GM12878 (cell line): Measurements from ENCODE around the gene ECSIT.
A peak's percentile ranks its signal among the peaks of the same experiment; 100 is the strongest.

Experiments used
- CEBPB ChIP-seq, 2 experiments: fragments of 150-350 bp in 1 of 2; IDR thresholded peaks; 2 replicates each; pipeline ENCODE4 v1.6.1; 2012 to 2014; ENCODE audit warnings: low read depth in 2 of 2, low read length in 2 of 2, borderline replicate concordance in 1 of 2, inconsistent platforms in 1 of 2
- EGR1 ChIP-seq, 2 experiments: IDR thresholded peaks; 1 replicate in 1 of 2; 2 replicates in 1 of 2; pipeline ENCODE4 v1.6.1; 2011 to 2012; ENCODE audit warnings: low read depth in 2 of 2, low read length in 2 of 2, borderline replicate concordance in 1 of 2, mild to moderate bottlenecking in 1 of 2, moderate library complexity in 1 of 2
- HCFC1 ChIP-seq: fragments of 150-350 bp; IDR thresholded peaks from 2 replicates; pipeline ENCODE4 v1.6.1; 2014; ENCODE audit warnings: low read length
- HDGF ChIP-seq: fragments of 450-650 bp; IDR thresholded peaks from 2 replicates; pipeline ENCODE4 v1.6.1; 2016; ENCODE audit warnings: antibody characterized with exemption
- POLR2AphosphoS5 ChIP-seq: IDR thresholded peaks from 2 replicates; pipeline ENCODE4 v1.6.1; 2011; ENCODE audit warnings: mild to moderate bottlenecking, low read length, inconsistent platforms
- RCOR1 ChIP-seq: conservative IDR thresholded peaks from 2 replicates; pipeline ENCODE4 v1.6.1; 2012; ENCODE audit warnings: low read depth, low read length, improper control_type of control experiment
- SMAD5 ChIP-seq: IDR thresholded peaks from 2 replicates; pipeline ENCODE4 v1.6.1; 2016; ENCODE audit warnings: antibody characterized with exemption, low read depth
- SREBF1 ChIP-seq: IDR thresholded peaks from 2 replicates; pipeline ENCODE4 v1.6.1; 2012; ENCODE audit warnings: mild to moderate bottlenecking, low read length
- SUPT20H ChIP-seq: IDR thresholded peaks from 2 replicates; pipeline ENCODE4 v1.6.1; 2011; ENCODE audit warnings: low read depth, mild to moderate bottlenecking, low read length, moderate library complexity, borderline replicate concordance; ENCODE audit not compliant: control insufficient read depth
- ZNF274 ChIP-seq: IDR thresholded peaks from one replicate; pipeline ENCODE4 v1.8.0; 2011; ENCODE audit not compliant: insufficient read length, insufficient read depth
- ZSCAN29 ChIP-seq: fragments of 450-650 bp; IDR thresholded peaks from 2 replicates; pipeline ENCODE4 v1.6.1; 2017; ENCODE audit warnings: mild to moderate bottlenecking, moderate library complexity
- TF ChIP-seq, protein P1 (sequence below): fragments of 450-650 bp; IDR thresholded peaks from 2 replicates; pipeline ENCODE4 v1.6.1; 2017; ENCODE audit warnings: mild to moderate bottlenecking, low read depth, inconsistent platforms; ENCODE audit not compliant: poor library complexity, severe bottlenecking
- TF ChIP-seq, protein P2 (sequence below), 3 experiments: IDR thresholded peaks in 2 of 3; conservative IDR thresholded peaks in 1 of 3; 2 replicates each; pipeline ENCODE4 v1.5.1; 2011; ENCODE audit warnings: low read depth in 3 of 3, low read length in 3 of 3, mild to moderate bottlenecking in 3 of 3, control low read depth in 2 of 3, moderate library complexity in 2 of 3, inconsistent platforms in 1 of 3, mixed read lengths in 1 of 3; ENCODE audit not compliant: control insufficient read depth in 2 of 3, insufficient read depth in 1 of 3; ENCODE audit errors: extremely low read depth in 1 of 3
- TF ChIP-seq, protein P3 (sequence below): fragments of 450-650 bp; formaldehyde crosslinking; IDR thresholded peaks from 2 replicates; pipeline ENCODE4 v1.5.0; 2022; ENCODE audit warnings: mild to moderate bottlenecking, missing genetic modification characterization

DNA sequence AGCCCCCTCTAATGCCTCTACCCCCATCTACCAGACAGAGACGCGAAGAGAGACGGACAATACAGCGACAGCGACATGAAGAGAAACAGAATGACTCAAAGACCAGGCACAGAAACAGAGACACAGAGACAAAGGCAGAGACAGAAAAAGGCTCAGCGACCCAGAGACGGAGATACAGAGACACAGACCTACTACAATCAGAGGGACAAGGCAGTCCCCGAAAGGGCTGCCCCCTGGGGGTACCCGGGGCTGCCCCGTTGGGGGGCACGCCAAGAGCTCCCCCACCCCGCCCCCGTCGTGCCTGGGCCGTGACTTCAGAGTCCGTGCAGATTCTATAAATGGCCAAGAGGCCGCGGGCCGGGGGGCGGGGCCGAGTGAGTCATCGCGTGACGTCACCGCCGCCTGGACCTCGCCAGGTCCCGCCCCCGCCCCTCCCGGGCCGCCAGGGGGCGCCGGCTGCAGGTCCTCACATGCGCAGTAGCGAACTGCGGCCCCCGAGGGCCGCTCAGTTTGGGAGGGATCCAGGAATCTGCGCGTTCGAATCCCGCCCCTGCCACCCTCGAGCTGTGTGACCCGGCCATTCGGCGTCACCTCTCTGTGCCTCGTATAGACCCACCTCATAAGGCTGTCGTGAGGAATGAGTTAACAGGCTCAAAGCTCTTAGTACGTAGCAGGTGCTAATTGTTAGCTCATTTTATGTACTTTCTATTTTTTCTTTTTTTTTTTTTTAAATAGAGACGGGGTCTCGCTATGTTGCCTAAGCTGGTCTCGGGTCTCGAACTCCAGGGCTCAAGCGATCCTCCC is 7.1 kb upstream of the ECSIT start:
- TF ChIP-seq ZNF274 (no peak), SUPT20H (no peak), RCOR1 (peak; percentile 64; the same call in 1 of the 2 replicates), ZSCAN29 (no peak), POLR2AphosphoS5 (no peak), EGR1 (IDR thresholded peaks at IDR 0.05; ENCODE audit: borderline replicate concordance in 1 of 2, low read depth in 2 of 2, low read length in 2 of 2) (peak in 1 of 2 experiments; percentile 88; a peak in 2 of 3 replicates), SREBF1 (no peak), CEBPB (IDR thresholded peaks at IDR 0.05; ENCODE audit: borderline replicate concordance in 1 of 2, low read depth in 2 of 2, low read length in 2 of 2) (no peak), HCFC1 (peak; percentile 40; the same call in 1 of the 2 replicates), HDGF (peak; percentile 81), SMAD5 (no peak)
- TF ChIP-seq, protein P1, sequence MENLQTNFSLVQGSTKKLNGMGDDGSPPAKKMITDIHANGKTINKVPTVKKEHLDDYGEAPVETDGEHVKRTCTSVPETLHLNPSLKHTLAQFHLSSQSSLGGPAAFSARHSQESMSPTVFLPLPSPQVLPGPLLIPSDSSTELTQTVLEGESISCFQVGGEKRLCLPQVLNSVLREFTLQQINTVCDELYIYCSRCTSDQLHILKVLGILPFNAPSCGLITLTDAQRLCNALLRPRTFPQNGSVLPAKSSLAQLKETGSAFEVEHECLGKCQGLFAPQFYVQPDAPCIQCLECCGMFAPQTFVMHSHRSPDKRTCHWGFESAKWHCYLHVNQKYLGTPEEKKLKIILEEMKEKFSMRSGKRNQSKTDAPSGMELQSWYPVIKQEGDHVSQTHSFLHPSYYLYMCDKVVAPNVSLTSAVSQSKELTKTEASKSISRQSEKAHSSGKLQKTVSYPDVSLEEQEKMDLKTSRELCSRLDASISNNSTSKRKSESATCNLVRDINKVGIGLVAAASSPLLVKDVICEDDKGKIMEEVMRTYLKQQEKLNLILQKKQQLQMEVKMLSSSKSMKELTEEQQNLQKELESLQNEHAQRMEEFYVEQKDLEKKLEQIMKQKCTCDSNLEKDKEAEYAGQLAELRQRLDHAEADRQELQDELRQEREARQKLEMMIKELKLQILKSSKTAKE, result no peak
- TF ChIP-seq, protein P2, sequence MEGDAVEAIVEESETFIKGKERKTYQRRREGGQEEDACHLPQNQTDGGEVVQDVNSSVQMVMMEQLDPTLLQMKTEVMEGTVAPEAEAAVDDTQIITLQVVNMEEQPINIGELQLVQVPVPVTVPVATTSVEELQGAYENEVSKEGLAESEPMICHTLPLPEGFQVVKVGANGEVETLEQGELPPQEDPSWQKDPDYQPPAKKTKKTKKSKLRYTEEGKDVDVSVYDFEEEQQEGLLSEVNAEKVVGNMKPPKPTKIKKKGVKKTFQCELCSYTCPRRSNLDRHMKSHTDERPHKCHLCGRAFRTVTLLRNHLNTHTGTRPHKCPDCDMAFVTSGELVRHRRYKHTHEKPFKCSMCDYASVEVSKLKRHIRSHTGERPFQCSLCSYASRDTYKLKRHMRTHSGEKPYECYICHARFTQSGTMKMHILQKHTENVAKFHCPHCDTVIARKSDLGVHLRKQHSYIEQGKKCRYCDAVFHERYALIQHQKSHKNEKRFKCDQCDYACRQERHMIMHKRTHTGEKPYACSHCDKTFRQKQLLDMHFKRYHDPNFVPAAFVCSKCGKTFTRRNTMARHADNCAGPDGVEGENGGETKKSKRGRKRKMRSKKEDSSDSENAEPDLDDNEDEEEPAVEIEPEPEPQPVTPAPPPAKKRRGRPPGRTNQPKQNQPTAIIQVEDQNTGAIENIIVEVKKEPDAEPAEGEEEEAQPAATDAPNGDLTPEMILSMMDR (IDR thresholded peaks at IDR 0.05 in 2 of 3, conservative IDR thresholded peaks at IDR 0.05 in 1 of 3; ENCODE audit: control insufficient read depth in 2 of 3, extremely low read depth in 1 of 3, insufficient read depth in 1 of 3, low read depth in 3 of 3, low read length in 3 of 3), result peak; percentile 88 to 92 (median 90)
- TF ChIP-seq, protein P3, sequence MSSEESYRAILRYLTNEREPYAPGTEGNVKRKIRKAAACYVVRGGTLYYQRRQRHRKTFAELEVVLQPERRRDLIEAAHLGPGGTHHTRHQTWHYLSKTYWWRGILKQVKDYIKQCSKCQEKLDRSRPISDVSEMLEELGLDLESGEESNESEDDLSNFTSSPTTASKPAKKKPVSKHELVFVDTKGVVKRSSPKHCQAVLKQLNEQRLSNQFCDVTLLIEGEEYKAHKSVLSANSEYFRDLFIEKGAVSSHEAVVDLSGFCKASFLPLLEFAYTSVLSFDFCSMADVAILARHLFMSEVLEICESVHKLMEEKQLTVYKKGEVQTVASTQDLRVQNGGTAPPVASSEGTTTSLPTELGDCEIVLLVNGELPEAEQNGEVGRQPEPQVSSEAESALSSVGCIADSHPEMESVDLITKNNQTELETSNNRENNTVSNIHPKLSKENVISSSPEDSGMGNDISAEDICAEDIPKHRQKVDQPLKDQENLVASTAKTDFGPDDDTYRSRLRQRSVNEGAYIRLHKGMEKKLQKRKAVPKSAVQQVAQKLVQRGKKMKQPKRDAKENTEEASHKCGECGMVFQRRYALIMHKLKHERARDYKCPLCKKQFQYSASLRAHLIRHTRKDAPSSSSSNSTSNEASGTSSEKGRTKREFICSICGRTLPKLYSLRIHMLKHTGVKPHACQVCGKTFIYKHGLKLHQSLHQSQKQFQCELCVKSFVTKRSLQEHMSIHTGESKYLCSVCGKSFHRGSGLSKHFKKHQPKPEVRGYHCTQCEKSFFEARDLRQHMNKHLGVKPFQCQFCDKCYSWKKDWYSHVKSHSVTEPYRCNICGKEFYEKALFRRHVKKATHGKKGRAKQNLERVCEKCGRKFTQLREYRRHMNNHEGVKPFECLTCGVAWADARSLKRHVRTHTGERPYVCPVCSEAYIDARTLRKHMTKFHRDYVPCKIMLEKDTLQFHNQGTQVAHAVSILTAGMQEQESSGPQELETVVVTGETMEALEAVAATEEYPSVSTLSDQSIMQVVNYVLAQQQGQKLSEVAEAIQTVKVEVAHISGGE (CRISPR knock-in tag), result no peak
